ENCODE measurements around the gene TACO1.

Gene TACO1

GRCh38 chr17:63578027-63578768 lies 22.5 kb upstream of the TACO1 start:
- H3K9me3 ChIP-seq (ENCODE audit: low read length): no peaks in the 10 kb centered on the region
- H3K27me3 ChIP-seq (ENCODE audit: insufficient read depth, low read length): no peaks in the 10 kb centered on the region
- no peaks in the 10 kb centered on the region for H3K4me1 ChIP-seq (ENCODE audit: insufficient read depth, low read length)
- no peak overlapping the region for H3K4me3 ChIP-seq (ENCODE audit: low read length)
- no peak overlapping the region for H2AFZ ChIP-seq (ENCODE audit: low read depth, low read length)
- peaks cover 45% of the 10 kb centered on the region for H3K36me3 ChIP-seq (ENCODE audit: insufficient read depth, low read length)

GRCh38 chr17:63578769-63579111 lies 22.0 kb upstream of the TACO1 start:
- no peaks in the 10 kb centered on the region for H3K27me3 ChIP-seq (ENCODE audit: insufficient read depth, low read length)
- H3K36me3 ChIP-seq (ENCODE audit: insufficient read depth, low read length): peaks cover 51% of the 10 kb centered on the region
- no peaks in the 10 kb centered on the region for H3K9me3 ChIP-seq (ENCODE audit: low read length)
- no peak overlapping the region for H2AFZ ChIP-seq (ENCODE audit: low read depth, low read length)
- H3K4me1 ChIP-seq (ENCODE audit: insufficient read depth, low read length): no peaks in the 10 kb centered on the region
- H3K4me3 ChIP-seq (ENCODE audit: low read length): no peak overlapping the region

- peaks cover 54% of the 10 kb centered on the region for H3K36me3 ChIP-seq (ENCODE audit: insufficient read depth, low read length)
- H3K9me3 ChIP-seq (ENCODE audit: low read length): no peaks in the 10 kb centered on the region
- H3K27me3 ChIP-seq (ENCODE audit: insufficient read depth, low read length): no peaks in the 10 kb centered on the region
- H2AFZ ChIP-seq (ENCODE audit: low read depth, low read length): no peak overlapping the region
- H3K4me1 ChIP-seq (ENCODE audit: insufficient read depth, low read length): no peaks in the 10 kb centered on the region
- no peak overlapping the region for H3K4me3 ChIP-seq (ENCODE audit: low read length)
Observed at GRCh38 chr17:63579633-63580032, 21.1 kb upstream of the TACO1 start.

GRCh38 chr17:63587770-63588169 lies 12.9 kb upstream of the TACO1 start:
- Histone ChIP-seq H3K9me3 (ENCODE audit: low read length) (no peaks in the 10 kb centered on the region), H3K36me3 (ENCODE audit: insufficient read depth, low read length) (peaks cover 81% of the 10 kb centered on the region), H3K4me3 (ENCODE audit: low read length) (no peak overlapping the region), H3K4me1 (ENCODE audit: insufficient read depth, low read length) (no peaks in the 10 kb centered on the region), H2AFZ (ENCODE audit: low read depth, low read length) (no peak overlapping the region), H3K27me3 (ENCODE audit: insufficient read depth, low read length) (no peaks in the 10 kb centered on the region)

- peaks cover 78% of the 10 kb centered on the region for H3K36me3 ChIP-seq (ENCODE audit: insufficient read depth, low read length)
- no peaks in the 10 kb centered on the region for H3K27me3 ChIP-seq (ENCODE audit: insufficient read depth, low read length)
- no peaks in the 10 kb centered on the region for H3K4me1 ChIP-seq (ENCODE audit: insufficient read depth, low read length)
- no peak overlapping the region for H3K4me3 ChIP-seq (ENCODE audit: low read length)
- H2AFZ ChIP-seq (ENCODE audit: low read depth, low read length): no peak overlapping the region
- H3K9me3 ChIP-seq (ENCODE audit: low read length): no peaks in the 10 kb centered on the region
Observed at GRCh38 chr17:63588797-63589196, 11.9 kb upstream of the TACO1 start.

GRCh38 chr17:63589646-63590045 lies 11.0 kb upstream of the TACO1 start:
- no peak overlapping the region for H2AFZ ChIP-seq (ENCODE audit: low read depth, low read length)
- H3K4me1 ChIP-seq (ENCODE audit: insufficient read depth, low read length): no peaks in the 10 kb centered on the region
- peaks cover 76% of the 10 kb centered on the region for H3K36me3 ChIP-seq (ENCODE audit: insufficient read depth, low read length)
- H3K27me3 ChIP-seq (ENCODE audit: insufficient read depth, low read length): no peaks in the 10 kb centered on the region
- H3K9me3 ChIP-seq (ENCODE audit: low read length): no peaks in the 10 kb centered on the region
- no peak overlapping the region for H3K4me3 ChIP-seq (ENCODE audit: low read length)

- H3K36me3 ChIP-seq (ENCODE audit: insufficient read depth, low read length): peaks cover 54% of the 10 kb centered on the region
- H2AFZ ChIP-seq (ENCODE audit: low read depth, low read length): no peak overlapping the region
- no peaks in the 10 kb centered on the region for H3K9me3 ChIP-seq (ENCODE audit: low read length)
- no peak overlapping the region for H3K4me3 ChIP-seq (ENCODE audit: low read length)
- H3K27me3 ChIP-seq (ENCODE audit: insufficient read depth, low read length): no peaks in the 10 kb centered on the region
- H3K4me1 ChIP-seq (ENCODE audit: insufficient read depth, low read length): no peaks in the 10 kb centered on the region
Observed at GRCh38 chr17:63592797-63593196, 7.9 kb upstream of the TACO1 start.

GRCh38 chr17:63595132-63595531 lies 5.6 kb upstream of the TACO1 start:
- H3K4me3 ChIP-seq (ENCODE audit: low read length): no peak overlapping the region
- no peak overlapping the region for H2AFZ ChIP-seq (ENCODE audit: low read depth, low read length)
- H3K4me1 ChIP-seq (ENCODE audit: insufficient read depth, low read length): peaks cover 3% of the 10 kb centered on the region
- H3K9me3 ChIP-seq (ENCODE audit: low read length): no peaks in the 10 kb centered on the region
- peaks cover 32% of the 10 kb centered on the region for H3K36me3 ChIP-seq (ENCODE audit: insufficient read depth, low read length)
- H3K27me3 ChIP-seq (ENCODE audit: insufficient read depth, low read length): no peaks in the 10 kb centered on the region

GRCh38 chr17:63596856-63597586 lies 3.7 kb upstream of the TACO1 start:
- no peak overlapping the region for H2AFZ ChIP-seq (ENCODE audit: low read depth, low read length)
- no peaks in the 10 kb centered on the region for H3K9me3 ChIP-seq (ENCODE audit: low read length)

GRCh38 chr17:63598281-63598680 lies 2.4 kb upstream of the TACO1 start:
- H2AFZ ChIP-seq (ENCODE audit: low read depth, low read length): no peak overlapping the region
- no peak overlapping the region for H3K4me3 ChIP-seq (ENCODE audit: low read length)
- no peaks in the 10 kb centered on the region for H3K9me3 ChIP-seq (ENCODE audit: low read length)
- H3K36me3 ChIP-seq (ENCODE audit: insufficient read depth, low read length): peaks cover 6% of the 10 kb centered on the region
- H3K4me1 ChIP-seq (ENCODE audit: insufficient read depth, low read length): peaks cover 13% of the 10 kb centered on the region
- H3K27me3 ChIP-seq (ENCODE audit: insufficient read depth, low read length): no peaks in the 10 kb centered on the region

More at GRCh38 chr17:63596856-63597586, 3.7 kb upstream of the TACO1 start:
- Histone ChIP-seq H3K4me1 (ENCODE audit: insufficient read depth, low read length) (peaks cover 13% of the 10 kb centered on the region), H3K27me3 (ENCODE audit: insufficient read depth, low read length) (no peaks in the 10 kb centered on the region), H3K4me3 (ENCODE audit: low read length) (no peak overlapping the region), H3K36me3 (ENCODE audit: insufficient read depth, low read length) (peaks cover 16% of the 10 kb centered on the region)

GRCh38 chr17:63601439-63602371 lies 1.0 kb downstream of the TACO1 start:
- Histone ChIP-seq H3K9me3 (ENCODE audit: low read length) (no peaks in the 10 kb centered on the region), H3K4me3 (ENCODE audit: low read length) (peak overlapping the region; percentile 88), H3K4me1 (ENCODE audit: insufficient read depth, low read length) (peaks cover 13% of the 10 kb centered on the region), H2AFZ (ENCODE audit: low read depth, low read length) (peak overlapping the region; percentile 96), H3K27me3 (ENCODE audit: insufficient read depth, low read length) (no peaks in the 10 kb centered on the region), H3K36me3 (ENCODE audit: insufficient read depth, low read length) (peaks cover 30% of the 10 kb centered on the region)

GRCh38 chr17:63609816-63610573 lies 9.3 kb downstream of the TACO1 start:
- Histone ChIP-seq H3K4me3 (ENCODE audit: low read length) (no peak overlapping the region), H3K4me1 (ENCODE audit: insufficient read depth, low read length) (no peaks in the 10 kb centered on the region), H3K27me3 (ENCODE audit: insufficient read depth, low read length) (no peaks in the 10 kb centered on the region), H2AFZ (ENCODE audit: low read depth, low read length) (no peak overlapping the region), H3K36me3 (ENCODE audit: insufficient read depth, low read length) (peaks cover 40% of the 10 kb centered on the region), H3K9me3 (ENCODE audit: low read length) (no peaks in the 10 kb centered on the region)
